Activated naive CD8-positive, alpha-beta T cell treated with anti-CD3 and anti-CD28 coated beads, Interleukin-2, amount 50 U/mL, for 24 hours (primary cell): ENCODE results near the gene RPLP1.

ENCODE experiments used
- ATAC-seq: fragments of 150-1000 bp; cut with Tn5 transposase; one replicate; pipeline ENCODE4 v1.10.0; 2021
- DNase-seq: peaks from one replicate; pipeline ENCODE4 v3.0.0; 2021
- H3K27ac Mint-ChIP-seq: one replicate; pipeline ENCODE4 v1.8.0; 2021; ENCODE audit warnings: mild to moderate bottlenecking, mixed read lengths
- H3K27me3 Mint-ChIP-seq: one replicate; pipeline ENCODE4 v1.8.0; 2021; ENCODE audit warnings: mixed read lengths
- H3K36me3 Mint-ChIP-seq: one replicate; pipeline ENCODE4 v1.8.0; 2021; ENCODE audit warnings: low read depth, mixed read lengths
- H3K4me1 Mint-ChIP-seq: one replicate; pipeline ENCODE4 v1.8.0; 2021; ENCODE audit warnings: mixed read lengths
- H3K4me3 Mint-ChIP-seq: one replicate; pipeline ENCODE4 v1.8.0; 2021; ENCODE audit warnings: mild to moderate bottlenecking, moderate library complexity, mixed read lengths
- H3K9me3 Mint-ChIP-seq: one replicate; pipeline ENCODE4 v1.8.0; 2021; ENCODE audit warnings: mixed read lengths

RPLP1 gene

DNA sequence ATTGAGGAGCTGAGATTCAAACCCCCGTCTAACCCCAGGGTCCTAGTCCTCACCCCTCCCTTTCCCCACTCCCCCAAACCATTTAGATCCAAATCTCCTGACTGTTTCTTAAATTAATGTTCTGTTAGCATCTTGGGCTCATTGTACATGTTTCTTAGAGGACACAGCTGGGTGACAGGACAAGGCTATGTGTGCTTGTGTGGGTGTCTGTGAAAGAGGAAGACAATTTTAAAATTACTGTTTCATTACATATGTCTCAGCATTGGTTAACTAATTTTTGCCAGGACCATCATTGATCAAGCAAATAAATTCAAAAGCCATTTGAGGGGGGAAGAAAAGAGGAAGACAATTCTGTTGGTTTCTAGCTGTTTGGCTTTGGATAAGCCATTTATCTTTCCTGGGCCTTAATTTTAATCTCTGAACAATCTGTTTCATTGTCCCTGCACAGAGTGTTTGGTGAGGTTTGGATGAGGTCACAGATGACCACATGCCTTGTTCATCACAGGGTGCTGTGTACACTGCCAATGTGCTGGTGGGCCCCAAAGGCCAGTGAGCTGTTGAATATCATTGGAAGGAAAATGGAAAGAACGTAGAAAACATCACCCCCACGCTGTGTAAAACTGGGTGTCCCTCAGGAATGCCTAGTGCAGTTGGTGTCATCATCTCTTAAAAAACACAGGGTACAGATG lies 51.9 kb downstream of the RPLP1 start:
- Mint-ChIP-seq H3K36me3 (no peaks in the 10 kb centered on the region), H3K4me1 (peaks cover 8% of the 10 kb centered on the region), H3K27ac (no peak overlapping the region), H3K27me3 (peaks cover 2% of the 10 kb centered on the region), H3K4me3 (no peak overlapping the region), H3K9me3 (no peaks in the 10 kb centered on the region)
- DNase-seq (no peak), ATAC-seq (no peak)
